ENCODE results near the gene NDUFA13.

- no peak for TF ChIP-seq POLR2A (IDR thresholded peaks at IDR 0.05)
- no peak for TF ChIP-seq CTCF (IDR thresholded peaks at IDR 0.05)
Observed at GRCh38 chr19:19498255-19498991, 17.6 kb upstream of the NDUFA13 start.
